Fibroblast of lung (primary cell): ENCODE data around the gene SPATA9. TPM values are rescaled to one million over a fixed set of nuclear protein-coding genes. Genes with fewer than 3 reads are reported as not detected.

Source experiments
- DNase-seq, 2 donors: peaks; one replicate each; pipeline versions ENCODE4 v3.0.0 to v3.0.0-alpha.2; 2010; ENCODE audit warnings: low read depth in 2 of 2
- H2AFZ ChIP-seq: 2 replicates; pipeline ENCODE4 v1.5.1; 2012; ENCODE audit warnings: low read length, control low read depth, inconsistent platforms
- H3K27ac ChIP-seq: 2 replicates; pipeline ENCODE4 v1.5.1; 2011; ENCODE audit warnings: low read length, control low read depth; ENCODE audit not compliant: insufficient read depth
- H3K27me3 ChIP-seq: 2 replicates; pipeline ENCODE4 v1.5.1; 2011; ENCODE audit warnings: mild to moderate bottlenecking, low read length; ENCODE audit not compliant: control insufficient read depth, insufficient read depth
- H3K36me3 ChIP-seq: 2 replicates; pipeline ENCODE4 v1.5.1; 2011; ENCODE audit warnings: low read length; ENCODE audit not compliant: control insufficient read depth, insufficient read depth
- H3K4me1 ChIP-seq: 2 replicates; pipeline ENCODE4 v1.5.1; 2011; ENCODE audit warnings: low read length; ENCODE audit not compliant: control insufficient read depth, insufficient read depth; ENCODE audit errors: extremely low read depth
- H3K4me2 ChIP-seq: 2 replicates; pipeline ENCODE4 v1.5.1; 2011; ENCODE audit warnings: low read length, control low read depth; ENCODE audit not compliant: insufficient read depth; ENCODE audit errors: extremely low read depth
- H3K4me3 ChIP-seq, 4 experiments: fragments of 200-600 bp in 1 of 4; sonication (generic) in 1 of 4; replicated peaks in 1 of 4; 2 replicates each; pipeline ENCODE4 v1.5.1; 2011 to 2016; ENCODE audit warnings: low read length in 4 of 4, low read depth in 3 of 4, mild to moderate bottlenecking in 3 of 4, control low read depth in 2 of 4, inconsistent platforms in 1 of 4, mixed read lengths in 1 of 4; ENCODE audit not compliant: insufficient read depth in 1 of 4; ENCODE audit errors: control extremely low read depth in 1 of 4
- H3K79me2 ChIP-seq: 2 replicates; pipeline ENCODE4 v1.5.1; 2012; ENCODE audit warnings: mild to moderate bottlenecking, low read length, inconsistent platforms; ENCODE audit not compliant: control insufficient read depth, insufficient read depth
- H3K9ac ChIP-seq: 2 replicates; pipeline ENCODE4 v1.5.1; 2011; ENCODE audit warnings: mild to moderate bottlenecking, low read length, control low read depth; ENCODE audit not compliant: insufficient read depth
- H3K9me3 ChIP-seq: 2 replicates; pipeline ENCODE4 v1.5.1; 2012; ENCODE audit warnings: low read depth, low read length; ENCODE audit not compliant: control insufficient read depth, insufficient read depth
- H4K20me1 ChIP-seq: 2 replicates; pipeline ENCODE4 v1.5.1; 2011; ENCODE audit warnings: low read length; ENCODE audit not compliant: control insufficient read depth, insufficient read depth; ENCODE audit errors: extremely low read depth
- EZH2 ChIP-seq: IDR thresholded peaks from 2 replicates; pipeline ENCODE4 v1.5.1; 2012; ENCODE audit warnings: low read length, control low read depth, mild to moderate bottlenecking; ENCODE audit errors: missing control alignments
- polyA plus RNA-seq, 2 donors: library from polyadenylated mRNA; depleted of rRNA in 1 of 2; stranded (reverse) in 1 of 2; unstranded in 1 of 2; fragments of >200 nt; gene quantifications; 2 replicates each; pipeline ENCODE4 v1.2.1, GENCODE V29; 2011 to 2012; ENCODE audit warnings: missing spikeins in 1 of 2
- total RNA-seq: library from RNA; depleted of rRNA; stranded (reverse); fragments of >200 nt; gene quantifications from 2 replicates; pipeline ENCODE4 v1.2.1, GENCODE V29; 2014
- TF ChIP-seq, protein P1 (sequence below), 2 donors: IDR thresholded peaks in 1 of 2; conservative IDR thresholded peaks in 1 of 2; 1 replicate in 1 of 2; 2 replicates in 1 of 2; pipeline ENCODE4 v1.5.1; 2011 to 2012; ENCODE audit warnings: low read length in 2 of 2, control low read depth in 1 of 2, inconsistent platforms in 1 of 2, low read depth in 1 of 2, mild to moderate bottlenecking in 1 of 2

The SPATA9 gene
- total and polyA plus RNA-seq, 2 donors (not counting 1 experiment from before 2014, with no cell fraction given) = 0.66 to 1.7 TPM

DNA sequence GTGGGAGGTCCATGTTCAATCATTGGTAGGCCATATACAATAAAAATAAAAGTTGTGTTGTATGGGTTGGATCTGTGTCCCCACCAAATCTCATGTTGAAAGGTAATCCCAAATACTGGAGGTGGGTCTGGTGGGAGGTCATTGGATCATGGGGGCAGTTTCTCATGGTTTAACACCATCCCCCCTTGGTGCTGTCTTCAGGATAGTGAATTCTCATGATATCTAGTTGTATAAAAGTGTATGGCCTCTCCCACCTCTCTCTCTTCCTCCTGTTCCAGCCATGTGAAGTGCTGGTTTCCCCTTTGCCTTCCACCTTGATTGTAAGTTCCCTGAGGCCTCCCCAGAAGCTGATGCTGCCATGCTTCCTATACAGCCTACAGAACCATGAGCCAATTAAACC, 15.1 kb downstream of the SPATA9 start:
- Histone ChIP-seq H3K36me3 (no peaks in the 10 kb centered on the region), H3K9ac (no peak overlapping the region), H3K27ac (no peak overlapping the region), H3K4me2 (no peak overlapping the region), H3K79me2 (no peaks in the 10 kb centered on the region), H2AFZ (no peak overlapping the region), H3K9me3 (no peaks in the 10 kb centered on the region), H3K4me3 (no peak overlapping the region), H4K20me1 (no peaks in the 10 kb centered on the region), H3K4me1 (peaks cover 19% of the 10 kb centered on the region), H3K27me3 (no peaks in the 10 kb centered on the region)
- TF ChIP-seq, protein P1, sequence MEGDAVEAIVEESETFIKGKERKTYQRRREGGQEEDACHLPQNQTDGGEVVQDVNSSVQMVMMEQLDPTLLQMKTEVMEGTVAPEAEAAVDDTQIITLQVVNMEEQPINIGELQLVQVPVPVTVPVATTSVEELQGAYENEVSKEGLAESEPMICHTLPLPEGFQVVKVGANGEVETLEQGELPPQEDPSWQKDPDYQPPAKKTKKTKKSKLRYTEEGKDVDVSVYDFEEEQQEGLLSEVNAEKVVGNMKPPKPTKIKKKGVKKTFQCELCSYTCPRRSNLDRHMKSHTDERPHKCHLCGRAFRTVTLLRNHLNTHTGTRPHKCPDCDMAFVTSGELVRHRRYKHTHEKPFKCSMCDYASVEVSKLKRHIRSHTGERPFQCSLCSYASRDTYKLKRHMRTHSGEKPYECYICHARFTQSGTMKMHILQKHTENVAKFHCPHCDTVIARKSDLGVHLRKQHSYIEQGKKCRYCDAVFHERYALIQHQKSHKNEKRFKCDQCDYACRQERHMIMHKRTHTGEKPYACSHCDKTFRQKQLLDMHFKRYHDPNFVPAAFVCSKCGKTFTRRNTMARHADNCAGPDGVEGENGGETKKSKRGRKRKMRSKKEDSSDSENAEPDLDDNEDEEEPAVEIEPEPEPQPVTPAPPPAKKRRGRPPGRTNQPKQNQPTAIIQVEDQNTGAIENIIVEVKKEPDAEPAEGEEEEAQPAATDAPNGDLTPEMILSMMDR (conservative IDR thresholded peaks at IDR 0.05 in 1 of 2, IDR thresholded peaks at IDR 0.05 in 1 of 2; ENCODE audit: low read depth in 1 of 2, low read length in 2 of 2) = no peak
- TF ChIP-seq EZH2 = no peak
- no peak for DNase-seq

DNA sequence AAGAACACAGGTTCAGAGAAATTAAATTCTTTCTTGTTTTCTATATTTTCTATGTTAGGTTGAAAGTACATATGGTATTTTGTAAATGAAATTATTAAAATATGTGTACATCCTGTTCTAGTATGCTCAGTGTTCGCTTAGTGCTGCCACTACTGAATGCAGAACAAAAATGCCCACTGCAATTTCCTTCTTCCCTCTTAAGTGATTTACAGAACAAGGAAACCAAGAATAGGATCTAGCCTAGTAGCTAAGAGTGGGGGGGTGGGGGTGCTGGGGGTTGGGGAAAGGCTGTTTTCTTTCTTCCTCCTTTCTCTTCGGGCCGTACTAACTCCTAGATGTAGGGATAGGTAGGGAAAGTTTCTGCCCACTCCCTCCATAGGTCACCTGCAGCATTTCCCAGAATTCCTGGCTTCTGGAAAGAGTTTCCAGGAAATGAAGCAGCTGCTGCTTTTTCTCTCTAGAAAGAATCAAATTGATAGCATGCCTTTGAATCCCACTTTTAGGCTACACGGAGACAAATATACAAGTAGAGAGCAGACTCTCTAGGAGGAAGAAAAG, 15.7 kb downstream of the SPATA9 start:
- no peaks in the 10 kb centered on the region for H4K20me1 ChIP-seq
- no peak overlapping the region for H2AFZ ChIP-seq

DNA sequence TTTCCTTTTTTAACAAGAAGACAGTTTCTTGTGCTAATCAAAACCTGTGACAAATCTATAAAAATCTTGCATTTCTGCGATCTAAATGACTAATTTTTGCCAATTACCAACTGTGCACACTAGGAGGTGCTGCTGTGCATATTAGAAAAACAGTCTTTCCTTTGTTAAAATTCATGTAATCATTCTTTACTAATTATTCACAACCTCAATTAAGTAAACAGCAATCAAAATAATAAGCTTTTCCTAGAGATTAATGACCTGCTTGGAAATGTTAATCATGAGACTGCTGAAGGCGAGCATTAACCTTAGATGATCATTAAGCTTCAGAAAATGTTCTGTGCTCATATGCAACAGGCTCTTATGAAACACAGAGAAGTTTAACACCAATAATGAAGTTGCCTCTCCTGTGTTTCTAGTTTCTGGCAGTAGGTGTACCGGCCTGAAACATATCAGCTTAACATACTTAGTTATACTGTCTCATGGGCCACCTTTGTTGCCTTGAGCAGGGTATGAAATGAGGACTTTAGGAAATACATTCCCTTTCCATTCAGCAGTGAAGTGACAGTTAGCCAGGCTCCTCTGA, 18.5 kb downstream of the SPATA9 start:
- Histone ChIP-seq H3K4me2 (peak overlapping the region; percentile 82), H3K79me2 (no peaks in the 10 kb centered on the region), H3K4me3 (no peak overlapping the region), H3K9ac (no peak overlapping the region), H3K27ac (peak overlapping the region; percentile 54), H4K20me1 (no peaks in the 10 kb centered on the region), H3K27me3 (no peaks in the 10 kb centered on the region), H3K36me3 (no peaks in the 10 kb centered on the region), H3K9me3 (no peaks in the 10 kb centered on the region), H2AFZ (peak overlapping the region; percentile 19), H3K4me1 (peaks cover 12% of the 10 kb centered on the region)
- peak; percentile 37 to 67 for DNase-seq
- no peak for TF ChIP-seq EZH2
- TF ChIP-seq, protein P1 (conservative IDR thresholded peaks at IDR 0.05 in 1 of 2, IDR thresholded peaks at IDR 0.05 in 1 of 2; ENCODE audit: low read depth in 1 of 2, low read length in 2 of 2) = peak; percentile 58 to 81

More for the DNA sequence above, 15.7 kb downstream of the SPATA9 start:
- no peaks in the 10 kb centered on the region for H3K27me3 ChIP-seq
- no peak overlapping the region for H3K4me2 ChIP-seq
- H3K4me3 ChIP-seq = no peak overlapping the region
- H3K4me1 ChIP-seq = peaks cover 19% of the 10 kb centered on the region
- TF ChIP-seq, protein P1 (conservative IDR thresholded peaks at IDR 0.05 in 1 of 2, IDR thresholded peaks at IDR 0.05 in 1 of 2; ENCODE audit: low read depth in 1 of 2, low read length in 2 of 2) = no peak
- H3K9ac ChIP-seq = no peak overlapping the region
- no peaks in the 10 kb centered on the region for H3K9me3 ChIP-seq
- no peak for DNase-seq
- H3K36me3 ChIP-seq = no peaks in the 10 kb centered on the region
- no peaks in the 10 kb centered on the region for H3K79me2 ChIP-seq
- H3K27ac ChIP-seq = no peak overlapping the region
